CD14-positive monocyte (primary cell): ENCODE results near the gene LOXHD1. TPM values are rescaled to one million over a fixed set of nuclear protein-coding genes. Genes with fewer than 3 reads are reported as not detected.

Source experiments
- DNase-seq, 3 donors: peaks; one replicate each; pipeline ENCODE4 v3.0.0-alpha.2; 2011 to 2022
- H2AFZ ChIP-seq: 2 replicates; pipeline ENCODE4 v1.6.0; 2012; ENCODE audit warnings: mild to moderate bottlenecking, low read depth, low read length, inconsistent platforms; ENCODE audit not compliant: insufficient read depth, poor library complexity, severe bottlenecking
- H3K27ac ChIP-seq, 2 donors: 1 replicate in 1 of 2; 2 replicates in 1 of 2; pipeline ENCODE4 v1.5.1; 2012 to 2013; ENCODE audit warnings: low read length in 2 of 2, control low read depth in 1 of 2, inconsistent platforms in 1 of 2, low read depth in 1 of 2, mild to moderate bottlenecking in 1 of 2
- H3K27me3 ChIP-seq, 2 donors: one replicate each; pipeline versions ENCODE4 v1.6.0 to v1.6.1; 2011 to 2013; ENCODE audit warnings: low read length in 2 of 2; ENCODE audit not compliant: control insufficient read depth in 2 of 2, insufficient read depth in 2 of 2
- H3K36me3 ChIP-seq, 2 donors: replicated peaks in 1 of 2; 1 replicate in 1 of 2; 2 replicates in 1 of 2; pipeline versions ENCODE4 v1.5.1 to v1.6.1; 2012 to 2013; ENCODE audit warnings: low read length in 2 of 2, control low read depth in 1 of 2, inconsistent platforms in 1 of 2, mild to moderate bottlenecking in 1 of 2; ENCODE audit not compliant: insufficient read depth in 2 of 2, control insufficient read depth in 1 of 2
- H3K4me1 ChIP-seq, 2 donors: 1 replicate in 1 of 2; 2 replicates in 1 of 2; pipeline versions ENCODE4 v1.5.1 to v1.6.1; 2012 to 2013; ENCODE audit warnings: low read length in 2 of 2, control low read depth in 1 of 2, inconsistent platforms in 1 of 2, mild to moderate bottlenecking in 1 of 2, moderate library complexity in 1 of 2; ENCODE audit not compliant: insufficient read depth in 2 of 2, control insufficient read depth in 1 of 2
- H3K4me2 ChIP-seq: replicated peaks from 2 replicates; pipeline ENCODE3; 2012; ENCODE audit warnings: low read length, moderate library complexity, mild to moderate bottlenecking; ENCODE audit not compliant: poor library complexity, severe bottlenecking; ENCODE audit errors: extremely low read depth
- H3K4me3 ChIP-seq, 3 experiments: fragments of 200-600 bp in 1 of 3; sonication (generic) in 1 of 3; replicated peaks in 1 of 3; 1 replicate in 2 of 3; 2 replicates in 1 of 3; pipeline ENCODE4 v1.5.1; 2011 to 2013; ENCODE audit warnings: low read length in 3 of 3, mild to moderate bottlenecking in 3 of 3, control low read depth in 2 of 3, low read depth in 2 of 3, inconsistent platforms in 1 of 3, moderate library complexity in 1 of 3
- H3K79me2 ChIP-seq: 2 replicates; pipeline ENCODE4 v1.6.0; 2012; ENCODE audit warnings: mild to moderate bottlenecking, control low read depth, inconsistent platforms, low read length, moderate library complexity; ENCODE audit not compliant: insufficient read depth
- H3K9ac ChIP-seq: 2 replicates; pipeline ENCODE4 v1.6.0; 2017; ENCODE audit warnings: low read length, mild to moderate bottlenecking; ENCODE audit not compliant: insufficient read depth, poor library complexity, severe bottlenecking
- H3K9me3 ChIP-seq, 2 donors: replicated peaks in 1 of 2; 1 replicate in 1 of 2; 2 replicates in 1 of 2; pipeline versions ENCODE4 v1.5.1 to v1.6.1; 2012 to 2013; ENCODE audit warnings: low read length in 2 of 2, control low read depth in 1 of 2; ENCODE audit not compliant: control insufficient read depth in 1 of 2, insufficient read depth in 1 of 2
- H4K20me1 ChIP-seq: 2 replicates; pipeline ENCODE4 v1.6.0; 2012; ENCODE audit warnings: mild to moderate bottlenecking, low read length, control low read depth, moderate library complexity; ENCODE audit not compliant: insufficient read depth
- H3K27ac Mint-ChIP-seq, 7 donors: one replicate each; pipeline ENCODE4 v1.8.0; 2020; ENCODE audit warnings: mild to moderate bottlenecking in 7 of 7, mixed read lengths in 7 of 7, moderate library complexity in 6 of 7, inconsistent platforms in 2 of 7
- H3K27me3 Mint-ChIP-seq, 3 donors: one replicate each; pipeline ENCODE4 v1.8.0; 2021 to 2022; ENCODE audit warnings: low read depth in 3 of 3, mild to moderate bottlenecking in 3 of 3, mixed read lengths in 3 of 3, moderate library complexity in 3 of 3, inconsistent platforms in 1 of 3
- H3K36me3 Mint-ChIP-seq, 2 donors: one replicate each; pipeline ENCODE4 v1.8.0; 2020; ENCODE audit warnings: mixed read lengths in 2 of 2, inconsistent platforms in 1 of 2, mild to moderate bottlenecking in 1 of 2
- H3K4me1 Mint-ChIP-seq: one replicate; pipeline ENCODE4 v1.8.0; 2020; ENCODE audit warnings: mild to moderate bottlenecking, mixed read lengths
- H3K4me3 Mint-ChIP-seq, 2 donors: one replicate each; pipeline ENCODE4 v1.8.0; 2020; ENCODE audit warnings: mild to moderate bottlenecking in 2 of 2, mixed read lengths in 2 of 2, moderate library complexity in 1 of 2
- H3K9me3 Mint-ChIP-seq, 7 donors: one replicate each; pipeline ENCODE4 v1.8.0; 2020 to 2022; ENCODE audit warnings: mixed read lengths in 7 of 7, mild to moderate bottlenecking in 6 of 7, moderate library complexity in 6 of 7, inconsistent platforms in 2 of 7
- WGBS: methylation state at CpG from one replicate; pipeline ENCODE4 v1.1.5; 2013; ENCODE audit warnings: missing lambda C conversion rate; ENCODE audit not compliant: insufficient coverage; 5-methylcytosine and 5-hydroxymethylcytosine counted together
- intact Hi-C, 2 donors: fragments of 100-400 bp; cut with micrococcal nuclease; formaldehyde crosslinking; loops; one replicate each; pipeline versions ENCODE4 v1.15.0 to v1.15.1; 2023
- polyA plus RNA-seq, 3 donors: library from polyadenylated mRNA; depleted of rRNA in 1 of 3; unstranded in 2 of 3; stranded (reverse) in 1 of 3; fragments of 300-500 nt in 2 of 3; fragments of >200 nt in 1 of 3; fragmentation: Illumina TruSeq in 2 of 3; gene quantifications; 1 replicate in 2 of 3; 2 replicates in 1 of 3; pipeline ENCODE4 v1.2.3, GENCODE V29; 2012 to 2021
- TF ChIP-seq, protein P1 (sequence below): fragments of 200-600 bp; IDR thresholded peaks from one replicate; pipeline ENCODE4 v1.8.0; 2022; ENCODE audit warnings: antibody characterized with exemption, mild to moderate bottlenecking

Gene LOXHD1
- polyA plus RNA-seq, 3 donors = 0.33 to 10.9 (median 0.61) TPM

DNA sequence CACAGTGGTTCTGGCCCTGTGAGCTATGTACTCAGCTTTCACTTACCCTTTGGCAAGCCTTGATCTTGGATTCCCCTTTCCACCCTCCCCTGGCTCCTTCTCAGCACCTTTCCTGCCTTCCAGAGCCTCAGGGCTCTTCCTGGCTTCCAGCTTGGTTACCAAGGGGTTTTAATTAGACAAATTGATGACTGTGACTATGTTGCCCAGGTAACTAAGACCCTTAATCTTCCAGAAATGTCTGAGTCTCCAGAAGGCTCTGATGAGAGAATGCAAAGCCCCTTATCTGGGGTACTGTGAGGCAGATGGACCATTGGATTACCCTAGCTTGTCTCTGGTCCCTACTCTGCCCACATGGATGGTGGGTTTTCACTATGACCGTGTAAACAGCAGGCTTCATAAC is 174.2 kb downstream of the LOXHD1 start:
- Mint-ChIP-seq H3K4me3 (no peak overlapping the region), H3K9me3 (peaks cover 7 to 16% (median 13%) of the 10 kb centered on the region in 7 donors), H3K27me3 (peaks cover 4 to 5% (median 4%) of the 10 kb centered on the region in 3 donors), H3K4me1 (no peaks in the 10 kb centered on the region), H3K36me3 (peaks cover 0 to 15% of the 10 kb centered on the region in 2 donors), H3K27ac (no peak overlapping the region)
- WGBS = no CpG with 5 or more reads among the region's 1 CpG
- TF ChIP-seq, protein P1, sequence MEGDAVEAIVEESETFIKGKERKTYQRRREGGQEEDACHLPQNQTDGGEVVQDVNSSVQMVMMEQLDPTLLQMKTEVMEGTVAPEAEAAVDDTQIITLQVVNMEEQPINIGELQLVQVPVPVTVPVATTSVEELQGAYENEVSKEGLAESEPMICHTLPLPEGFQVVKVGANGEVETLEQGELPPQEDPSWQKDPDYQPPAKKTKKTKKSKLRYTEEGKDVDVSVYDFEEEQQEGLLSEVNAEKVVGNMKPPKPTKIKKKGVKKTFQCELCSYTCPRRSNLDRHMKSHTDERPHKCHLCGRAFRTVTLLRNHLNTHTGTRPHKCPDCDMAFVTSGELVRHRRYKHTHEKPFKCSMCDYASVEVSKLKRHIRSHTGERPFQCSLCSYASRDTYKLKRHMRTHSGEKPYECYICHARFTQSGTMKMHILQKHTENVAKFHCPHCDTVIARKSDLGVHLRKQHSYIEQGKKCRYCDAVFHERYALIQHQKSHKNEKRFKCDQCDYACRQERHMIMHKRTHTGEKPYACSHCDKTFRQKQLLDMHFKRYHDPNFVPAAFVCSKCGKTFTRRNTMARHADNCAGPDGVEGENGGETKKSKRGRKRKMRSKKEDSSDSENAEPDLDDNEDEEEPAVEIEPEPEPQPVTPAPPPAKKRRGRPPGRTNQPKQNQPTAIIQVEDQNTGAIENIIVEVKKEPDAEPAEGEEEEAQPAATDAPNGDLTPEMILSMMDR = no peak
- Histone ChIP-seq H2AFZ (no peak overlapping the region), H3K4me3 (no peak overlapping the region), H4K20me1 (no peaks in the 10 kb centered on the region), H3K4me1 (no peaks in the 10 kb centered on the region), H3K27ac (no peak overlapping the region), H3K79me2 (no peaks in the 10 kb centered on the region), H3K36me3 (peaks cover 5 to 28% of the 10 kb centered on the region in 2 donors), H3K27me3 (no peaks in the 10 kb centered on the region), H3K9me3 (peaks cover 14 to 16% of the 10 kb centered on the region in 2 donors), H3K4me2 (no peak overlapping the region), H3K9ac (no peak overlapping the region)
- intact Hi-C loops = loop anchor here in 1 of 2 donors (5.0 kb wide), 1 partner anchor 201 kb away; no protein-coding TSS in a partner anchor
- DNase-seq = no peak

DNA sequence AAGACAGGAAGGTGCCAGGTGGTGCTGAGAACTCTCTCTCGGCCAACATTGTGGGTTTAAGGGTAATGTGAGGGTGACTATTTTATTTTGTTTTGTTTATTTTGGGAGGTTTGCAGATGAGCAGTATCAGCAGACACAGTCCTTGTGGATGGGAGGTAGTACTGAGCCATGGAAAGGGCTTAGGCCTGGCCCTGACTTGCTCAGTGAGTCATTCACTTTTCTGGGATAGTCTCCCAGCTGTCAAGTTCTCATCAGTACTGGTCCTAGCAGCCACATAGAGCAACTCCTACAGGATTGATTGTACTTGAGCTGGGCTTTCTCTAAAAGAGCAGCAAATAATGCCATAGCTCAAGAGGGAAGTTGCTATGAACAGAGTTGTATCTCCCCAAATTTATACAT is 175.2 kb downstream of the LOXHD1 start:
- Mint-ChIP-seq H3K36me3 (peaks cover 0 to 15% of the 10 kb centered on the region in 2 donors), H3K27ac (no peak overlapping the region), H3K27me3 (peaks cover 4 to 5% (median 4%) of the 10 kb centered on the region in 3 donors), H3K9me3 (peaks cover 7 to 16% (median 13%) of the 10 kb centered on the region in 7 donors), H3K4me1 (no peaks in the 10 kb centered on the region), H3K4me3 (no peak overlapping the region)
- whole genome bisulfite sequencing = no CpG with 5 or more reads among the region's 1 CpG
- H3K27ac ChIP-seq = no peak overlapping the region
- H2AFZ ChIP-seq = no peak overlapping the region
- H3K4me3 ChIP-seq = no peak overlapping the region
- no peak overlapping the region for H3K4me2 ChIP-seq
- no peak for DNase-seq
- no peaks in the 10 kb centered on the region for H3K79me2 ChIP-seq
- H3K9me3 ChIP-seq = peaks cover 14 to 16% of the 10 kb centered on the region in 2 donors
- no peaks in the 10 kb centered on the region for H4K20me1 ChIP-seq
- no peaks in the 10 kb centered on the region for H3K27me3 ChIP-seq
- no peak overlapping the region for H3K9ac ChIP-seq
- TF ChIP-seq, protein P1 = no peak
- intact Hi-C loops = loop anchor here (2.0 to 5.0 kb wide), 2 partner anchors 199 to 200 kb away; no protein-coding TSS in a partner anchor
- no peaks in the 10 kb centered on the region for H3K4me1 ChIP-seq
- H3K36me3 ChIP-seq = peaks cover 5 to 23% of the 10 kb centered on the region in 2 donors
